GM19099 (cell line): ENCODE measurements around the gene ATG9A.

ENCODE experiments used
- POLR2A ChIP-seq: IDR thresholded peaks from 3 replicates; pipeline ENCODE4 v1.6.1; 2011; ENCODE audit warnings: low read depth; ENCODE audit not compliant: insufficient read length; ENCODE audit errors: extremely low read depth

ATG9A gene

GRCh38 chr2:219177552-219178376, 51.7 kb downstream of the ATG9A start, which contains the start of gene RETREG2:
Gene RETREG2, plus strand, starts transcription at chr2:219178275. Its CDS starts 78 bp downstream, at chr2:219178353.
- peak; percentile 94 for TF ChIP-seq POLR2A

GRCh38 chr2:219176818-219177551, 52.5 kb downstream of the ATG9A start, which contains the start of gene CNPPD1:
Gene CNPPD1, minus strand, starts transcription at chr2:219176925. Its CDS starts 97 bp downstream, at chr2:219176828.
- peak; percentile 88 for TF ChIP-seq POLR2A

DNA sequence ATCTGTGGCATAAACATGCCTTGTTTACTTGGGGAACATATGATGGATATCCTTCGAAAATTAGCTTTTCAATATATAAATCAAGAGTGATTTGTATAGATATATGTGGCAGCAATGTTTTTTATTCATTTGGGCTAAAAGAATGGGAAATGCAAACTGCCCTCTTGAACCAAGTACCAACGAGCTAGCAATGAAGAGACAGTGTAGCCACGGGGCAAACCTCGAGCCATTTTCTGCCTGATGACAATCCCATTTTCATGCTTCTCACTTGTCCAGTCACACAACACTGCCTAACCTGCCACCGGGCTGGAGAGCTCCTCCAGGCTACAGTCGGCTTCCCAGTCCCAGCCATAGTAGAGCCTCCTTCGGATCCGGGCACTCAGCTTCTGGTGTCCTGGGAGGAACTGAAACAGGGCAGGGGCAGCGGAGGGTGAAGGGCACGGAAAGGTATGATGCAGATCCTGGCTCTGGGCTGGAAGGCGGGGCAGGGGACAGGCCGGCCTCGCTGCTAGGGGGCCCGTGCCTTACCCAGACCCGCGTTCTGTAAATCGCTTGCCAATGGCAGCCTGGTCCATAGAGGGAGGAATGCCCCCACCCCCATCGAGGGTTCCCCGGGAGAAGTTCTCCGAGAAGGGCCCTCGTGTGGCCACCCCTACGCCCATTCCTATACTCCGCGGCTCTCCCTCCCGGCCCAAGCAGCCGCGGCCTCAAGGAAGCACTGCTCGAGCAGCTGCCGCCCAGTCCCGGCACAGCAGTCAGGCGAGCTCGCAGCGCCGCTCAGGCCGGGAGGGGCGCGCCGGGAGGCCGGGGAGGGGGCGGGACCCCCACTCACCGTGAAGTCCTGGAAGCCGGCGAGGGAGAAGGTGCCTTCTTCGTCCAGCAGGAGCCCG, 53.3 kb downstream of the ATG9A start:
- TF ChIP-seq POLR2A, result no peak

- TF ChIP-seq POLR2A, result no peak
Measured at GRCh38 chr2:219175486-219175885, 54.0 kb downstream of the ATG9A start.

DNA sequence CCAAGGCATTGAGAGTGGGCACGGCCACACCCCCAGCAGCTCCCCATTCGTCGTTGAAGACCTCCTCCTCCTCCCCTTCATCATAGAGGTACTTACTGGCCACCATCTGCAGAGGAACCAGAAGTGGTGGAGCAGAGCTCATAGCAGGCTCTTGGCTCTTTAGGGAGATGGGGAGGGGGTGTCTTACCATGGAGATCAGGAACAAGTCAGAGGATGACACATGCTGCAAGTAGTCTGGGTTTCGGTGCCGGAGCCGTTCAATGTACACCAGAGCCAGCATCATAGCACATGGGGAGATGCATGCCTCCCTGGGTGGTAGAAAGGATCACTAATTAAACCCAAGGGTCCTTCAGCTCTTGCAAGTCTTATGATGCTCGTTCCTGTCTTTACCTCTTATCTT, 54.6 kb downstream of the ATG9A start:
- TF ChIP-seq POLR2A, result no peak

DNA sequence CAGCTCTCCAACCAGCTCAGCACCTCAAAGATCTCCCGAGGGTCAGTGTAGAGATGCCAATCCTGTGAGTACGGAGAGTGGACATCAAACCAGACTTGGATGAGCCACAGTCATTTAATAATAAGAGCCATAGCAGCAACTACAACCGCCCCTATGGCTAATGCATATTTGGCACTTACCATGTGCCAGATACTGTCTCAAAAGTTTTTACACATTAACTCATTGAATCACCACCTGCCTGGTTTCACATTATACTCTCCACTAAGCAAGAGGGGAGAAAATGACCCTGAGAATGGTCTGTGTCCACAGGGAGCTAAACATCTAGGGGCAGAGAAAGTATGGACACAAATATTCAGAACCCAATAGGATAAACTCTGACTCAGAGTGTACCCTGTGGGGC, 55.3 kb downstream of the ATG9A start:
- TF ChIP-seq POLR2A, result no peak

- no peak for TF ChIP-seq POLR2A
Measured at GRCh38 chr2:219173176-219173575, 56.3 kb downstream of the ATG9A start.

- no peak for TF ChIP-seq POLR2A
Measured at GRCh38 chr2:219172231-219173154, 56.9 kb downstream of the ATG9A start.

DNA sequence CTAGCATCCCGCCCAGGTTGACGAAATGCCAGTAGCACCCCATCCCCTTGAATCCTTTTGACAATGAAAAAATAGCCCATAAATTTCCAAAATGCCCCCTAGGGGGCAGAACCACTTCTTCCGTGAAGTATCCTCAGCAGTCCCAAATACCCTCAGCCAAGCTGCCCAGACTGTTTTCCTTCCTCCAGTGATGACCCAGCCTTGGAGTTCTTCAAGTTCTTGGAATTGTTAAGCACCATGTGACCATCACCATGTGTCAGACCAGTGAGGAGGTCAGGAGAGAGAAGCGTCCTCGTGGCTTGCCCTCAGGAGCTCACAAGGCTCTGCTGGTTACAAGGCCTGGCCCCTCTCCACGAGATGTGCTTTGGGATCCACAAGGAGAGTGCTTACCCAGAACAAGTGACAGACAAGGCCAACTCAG, 58.2 kb downstream of the ATG9A start:
- TF ChIP-seq POLR2A, result no peak

DNA sequence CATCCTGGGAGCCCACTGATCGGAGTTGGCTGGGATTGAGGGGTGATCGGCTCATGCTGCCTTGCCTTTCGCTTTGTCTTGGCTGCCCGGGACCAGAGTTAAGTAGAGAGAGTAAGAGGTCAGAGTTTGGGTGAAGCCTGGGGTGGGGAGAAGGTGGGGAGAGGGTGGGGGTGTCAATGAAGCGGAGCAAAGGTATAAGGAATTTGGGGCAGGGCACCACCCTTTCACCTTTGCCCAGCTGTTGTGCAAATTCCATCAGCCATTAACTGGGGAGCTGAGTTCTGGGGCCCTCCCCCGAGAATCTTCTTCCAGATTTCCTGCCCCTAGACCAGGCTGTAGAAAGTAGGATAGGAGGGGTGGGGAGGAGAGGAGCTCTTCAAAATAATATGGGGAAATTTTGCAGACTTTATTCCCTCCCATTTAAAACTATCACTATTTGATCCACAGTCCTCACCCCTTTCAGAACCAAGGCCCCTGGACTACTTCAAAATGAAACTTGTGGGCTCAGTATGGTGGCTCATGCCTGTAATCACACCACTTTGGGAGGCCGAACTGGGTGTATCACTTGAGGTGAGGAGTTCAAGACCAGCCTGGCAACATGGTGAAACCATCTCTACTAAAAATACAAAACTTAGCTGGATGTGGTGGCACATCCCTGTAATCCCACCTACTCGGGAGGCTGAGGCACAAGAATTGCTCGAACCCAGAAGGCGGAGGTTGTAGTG, 59.3 kb downstream of the ATG9A start, which contains the start of gene SLC23A3:
Gene SLC23A3 (minus strand): TSS at position 100 of the 725 bp plus-strand sequence. CDS start 45 bp downstream, at position 55.
- no peak for TF ChIP-seq POLR2A
